ENCODE measurements around the gene CUX1.
"Not testable (repeated sequence)": the region's sequence is repeated elsewhere in the genome, so short reads cannot be mapped to it uniquely, and the experiment has no call there.

CUX1 gene

DNA sequence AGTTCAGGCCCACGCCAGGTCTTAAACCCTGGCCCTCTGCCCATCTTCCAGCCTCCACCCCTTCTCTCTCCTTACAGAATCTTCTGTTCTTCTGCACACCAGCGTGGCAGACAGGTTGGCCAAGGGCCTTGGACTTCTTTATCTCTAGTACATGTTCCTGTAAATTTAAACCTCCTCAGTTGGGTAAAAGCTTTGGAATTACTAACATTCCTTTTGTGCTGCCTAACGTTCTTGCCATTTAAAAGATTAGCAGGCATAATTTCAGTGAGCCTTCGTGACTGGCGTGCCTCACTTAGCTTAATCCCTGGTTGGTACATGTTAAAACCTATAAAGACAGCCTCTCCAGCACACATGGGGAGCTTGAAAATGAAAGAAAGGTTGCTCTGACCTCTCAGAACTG, 192.2 kb downstream of the CUX1 start:
- DNase-seq (ENCODE audit: low spot score): no peak

DNA sequence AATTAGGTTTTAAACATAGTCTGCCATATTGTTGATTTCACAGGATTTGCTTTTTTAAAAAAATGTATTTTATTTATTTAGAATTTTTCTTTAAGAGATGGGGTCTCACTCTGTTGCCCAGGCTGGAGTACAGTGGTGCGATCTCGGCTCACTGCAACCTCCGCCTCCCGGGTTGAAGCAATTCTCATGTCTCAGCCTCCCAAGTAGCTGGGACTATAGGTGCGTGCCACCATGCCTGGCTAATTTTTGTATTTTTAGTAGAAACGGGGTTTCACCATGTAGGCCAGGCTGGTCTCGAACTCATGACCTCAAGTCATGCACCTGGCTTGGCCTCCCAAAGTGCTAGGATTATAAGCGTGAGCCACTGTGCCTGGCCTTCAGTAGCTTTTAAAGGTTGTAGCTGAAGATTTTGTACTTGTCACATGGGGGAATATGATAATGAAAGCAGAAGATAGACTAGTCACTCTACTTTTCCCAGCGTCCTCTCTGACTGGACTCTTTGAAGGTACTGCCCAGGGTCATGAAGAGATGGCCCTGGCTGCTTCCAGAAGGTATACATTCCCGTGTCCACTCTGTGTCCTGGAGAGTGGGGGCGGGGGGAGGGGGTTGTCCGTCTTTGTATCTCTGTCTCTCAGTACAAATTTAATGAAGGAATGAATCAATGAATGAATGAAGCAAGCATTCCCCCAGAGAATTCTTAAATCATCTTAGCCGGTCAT, 194.8 kb downstream of the CUX1 start:
- not testable (repeated sequence) for DNase-seq (ENCODE audit: low spot score)

GRCh38 chr7:102012941-102013461, 195.6 kb downstream of the CUX1 start:
- DNase-seq (ENCODE audit: low spot score): no peak

DNA sequence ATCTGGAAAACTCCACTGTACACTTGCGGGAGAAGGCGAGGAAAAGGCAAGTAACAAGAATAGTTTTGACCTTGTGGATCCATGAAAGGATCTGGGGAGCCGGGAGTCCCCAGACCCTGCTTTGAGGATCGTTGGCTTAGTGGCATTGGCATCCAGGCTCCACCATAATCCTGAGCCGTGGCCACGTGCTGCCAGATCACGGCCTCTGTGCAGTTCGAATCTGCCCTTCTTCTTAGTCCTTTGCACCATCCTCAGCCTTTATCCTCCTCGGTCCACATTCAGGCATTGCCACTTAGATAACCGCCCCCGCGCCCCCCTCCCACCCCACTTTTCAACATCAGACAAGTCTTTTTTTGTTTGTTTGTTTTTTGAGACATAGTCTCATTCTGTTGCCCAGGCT, 201.4 kb downstream of the CUX1 start:
- no peak for DNase-seq (ENCODE audit: low spot score)

DNA sequence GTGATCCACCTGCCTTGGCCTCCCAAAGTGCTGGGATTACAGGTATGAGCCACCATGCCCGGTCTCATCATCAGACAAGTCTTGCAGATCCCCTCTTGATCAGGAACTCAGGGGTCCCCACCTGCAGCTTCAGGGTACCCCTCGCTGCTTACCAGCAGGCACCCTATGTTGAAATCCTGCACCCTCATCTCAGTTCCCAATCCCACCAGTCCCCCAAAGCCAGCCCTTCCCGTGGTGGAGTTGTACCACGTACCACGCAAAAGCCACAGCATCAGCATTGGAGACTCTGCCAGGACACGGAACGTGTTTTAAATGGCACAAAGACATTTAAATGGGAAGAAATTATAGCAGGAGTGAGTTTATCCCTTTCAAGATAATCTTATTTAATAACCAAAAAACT, 202.0 kb downstream of the CUX1 start:
- no peak for DNase-seq (ENCODE audit: low spot score)

GRCh38 chr7:102021841-102022618, 204.6 kb downstream of the CUX1 start:
- no peak for DNase-seq (ENCODE audit: low spot score)

GRCh38 chr7:102024005-102024768, 206.8 kb downstream of the CUX1 start:
- no peak for DNase-seq (ENCODE audit: low spot score)

DNA sequence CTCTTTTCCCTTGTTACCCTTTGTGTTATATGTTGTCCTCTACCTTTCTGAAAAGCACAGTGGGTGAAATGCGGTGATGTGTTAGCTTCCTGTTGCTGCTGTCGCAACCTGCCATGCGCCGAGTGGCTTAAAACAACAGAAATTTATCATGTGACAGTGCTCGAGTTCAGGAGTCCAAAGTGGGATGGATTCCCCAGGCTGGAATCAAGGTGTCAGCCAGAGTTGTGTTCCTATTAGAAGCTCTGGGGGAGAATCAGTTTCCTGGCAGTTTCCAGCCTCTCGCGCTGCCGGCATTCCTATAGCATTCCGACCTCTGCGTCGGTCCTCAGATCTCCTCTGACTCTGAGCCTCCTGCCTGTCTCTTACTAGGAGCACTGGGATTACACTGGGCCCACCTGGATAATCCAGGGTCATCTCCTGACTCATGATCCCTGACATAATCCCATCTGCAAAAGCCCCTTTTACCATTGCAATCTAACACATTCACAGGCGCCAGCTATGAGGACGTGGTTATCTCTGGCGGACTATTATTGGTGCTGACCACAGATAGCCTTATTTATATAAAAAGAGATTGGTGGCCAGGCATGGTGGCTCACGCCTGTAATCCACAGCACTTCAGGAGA, 207.5 kb downstream of the CUX1 start:
- no peak for DNase-seq (ENCODE audit: low spot score)

DNA sequence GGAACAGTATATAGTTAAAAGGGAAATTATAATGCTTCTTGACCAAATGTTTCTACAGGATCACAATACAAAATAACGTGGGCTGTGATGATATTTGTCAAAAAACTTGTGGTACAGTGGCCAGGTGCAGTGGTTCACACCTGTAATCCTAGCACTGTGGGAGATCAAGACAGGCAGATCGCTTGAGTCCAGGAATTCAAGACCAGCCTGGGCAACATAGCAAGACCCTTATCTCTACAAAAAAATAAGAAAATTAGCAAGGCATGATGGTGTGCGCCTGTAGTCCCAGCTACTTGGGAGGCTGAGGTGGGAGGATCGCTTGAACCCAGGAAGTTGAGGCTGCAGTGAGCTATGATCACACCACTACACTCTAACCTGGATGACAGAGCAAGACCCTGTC, 208.4 kb downstream of the CUX1 start:
- not testable (repeated sequence) for DNase-seq (ENCODE audit: low spot score)

DNA sequence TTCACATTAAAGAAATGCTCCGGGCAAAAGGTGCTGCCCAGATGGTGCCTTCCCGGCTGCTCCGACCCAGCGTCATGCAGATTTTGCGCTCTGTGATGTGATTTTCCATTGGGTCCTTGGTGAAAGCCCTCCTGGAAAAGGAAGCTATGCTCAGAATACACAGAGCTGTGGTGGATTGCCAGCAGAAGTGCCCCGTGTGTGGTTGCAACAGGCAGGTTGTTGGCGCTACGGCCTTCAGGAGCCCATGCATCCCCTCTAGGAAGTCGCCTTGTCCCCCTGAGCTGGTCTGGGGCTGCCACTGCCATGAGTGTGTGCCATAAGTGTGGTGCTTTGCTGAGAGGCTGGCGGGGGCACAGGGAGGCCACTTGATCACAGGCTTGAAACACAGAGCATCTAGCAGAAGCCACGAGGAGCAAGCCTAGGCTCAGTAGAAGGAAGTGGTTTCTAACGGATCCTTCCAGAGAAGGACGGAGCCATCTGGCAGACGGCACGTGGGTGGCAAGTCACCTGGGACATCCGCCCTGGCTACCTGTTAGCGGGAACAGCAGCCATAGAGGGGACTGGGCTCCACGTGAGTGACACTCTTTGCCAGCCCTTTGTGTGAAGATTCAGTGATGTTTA, 210.9 kb downstream of the CUX1 start:
- DNase-seq (ENCODE audit: low spot score): no peak

GRCh38 chr7:102029616-102030015, 212.2 kb downstream of the CUX1 start:
- DNase-seq (ENCODE audit: low spot score): no peak

- DNase-seq (ENCODE audit: low spot score): no peak
Measured at GRCh38 chr7:102030696-102031095, 213.3 kb downstream of the CUX1 start.

DNA sequence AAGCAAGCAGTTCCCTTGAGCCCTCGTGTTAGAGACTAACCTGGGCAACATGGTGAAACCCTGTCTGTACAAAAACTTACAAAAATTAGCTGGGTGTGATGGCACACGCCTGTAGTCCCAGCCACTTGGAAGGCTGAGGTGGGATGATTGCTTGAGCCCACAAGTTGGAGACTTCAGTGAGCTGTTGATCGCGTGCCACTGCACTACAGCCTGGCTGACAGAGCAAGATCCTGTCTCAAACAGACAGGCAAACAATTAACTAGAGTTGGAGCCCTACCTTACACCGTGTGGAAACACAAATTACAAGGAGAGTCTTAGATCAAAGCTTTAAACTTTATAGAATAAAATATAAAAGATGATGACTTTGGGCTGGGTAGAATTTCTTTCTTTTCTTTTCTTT, 219.5 kb downstream of the CUX1 start:
- no peak for DNase-seq (ENCODE audit: low spot score)

GRCh38 chr7:102039706-102040105, 222.3 kb downstream of the CUX1 start:
- no peak for DNase-seq (ENCODE audit: low spot score)

- no peak for DNase-seq (ENCODE audit: low spot score)
Measured at GRCh38 chr7:102040569-102040968, 223.1 kb downstream of the CUX1 start.

DNA sequence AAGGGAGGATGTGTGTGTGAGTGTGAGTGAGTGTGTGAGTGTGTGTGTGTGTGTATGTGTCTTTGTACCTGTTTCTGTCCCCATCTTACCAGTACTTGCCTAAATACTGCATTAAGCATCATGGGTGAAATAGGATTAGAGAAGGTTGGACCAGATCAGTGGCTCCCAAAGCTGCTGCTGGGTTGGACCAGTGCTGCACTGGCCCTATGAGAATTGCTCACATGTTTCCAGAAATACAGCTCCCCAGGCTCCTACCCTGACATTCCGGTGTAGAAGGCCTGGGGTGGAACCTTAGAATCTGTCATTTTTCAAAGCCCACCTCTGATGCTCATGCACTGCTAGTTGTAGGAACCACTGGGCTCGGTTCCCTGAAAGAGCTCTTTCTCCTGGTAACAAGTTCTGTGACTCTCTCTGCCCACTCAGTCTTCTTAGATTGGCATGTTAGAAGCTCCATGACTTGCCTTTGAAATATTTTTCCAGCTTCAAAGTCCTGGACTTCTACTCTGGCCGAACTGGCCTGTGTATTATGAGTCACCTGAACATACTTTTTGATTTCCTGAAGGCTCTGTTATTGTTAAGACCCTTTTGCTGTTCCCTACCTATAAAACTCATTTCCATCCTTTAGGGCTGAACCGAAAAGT, 224.7 kb downstream of the CUX1 start:
- no peak for DNase-seq (ENCODE audit: low spot score)

DNA sequence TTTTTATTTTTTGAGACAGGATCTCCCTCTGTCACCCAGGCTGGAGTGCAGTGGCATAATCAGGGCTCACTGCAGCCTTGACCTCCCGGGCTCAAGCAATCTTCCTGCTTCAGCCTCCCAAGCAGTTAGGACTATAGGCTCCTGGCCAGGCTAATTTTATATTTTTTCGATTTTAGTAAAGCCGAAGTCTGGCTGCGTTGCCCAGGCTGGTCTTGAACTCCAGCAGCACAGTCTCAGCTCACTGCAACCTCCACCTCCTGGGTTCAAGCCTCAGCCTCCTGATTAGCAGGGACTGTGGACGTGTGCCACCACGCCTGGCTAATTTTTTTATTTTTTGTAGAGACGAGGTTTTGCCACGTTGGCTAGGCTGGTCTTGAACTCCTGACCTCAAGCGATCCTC, 225.4 kb downstream of the CUX1 start:
- not testable (repeated sequence) for DNase-seq (ENCODE audit: low spot score)

- no peak for DNase-seq (ENCODE audit: low spot score)
Measured at GRCh38 chr7:102044641-102044983, 227.2 kb downstream of the CUX1 start.

DNA sequence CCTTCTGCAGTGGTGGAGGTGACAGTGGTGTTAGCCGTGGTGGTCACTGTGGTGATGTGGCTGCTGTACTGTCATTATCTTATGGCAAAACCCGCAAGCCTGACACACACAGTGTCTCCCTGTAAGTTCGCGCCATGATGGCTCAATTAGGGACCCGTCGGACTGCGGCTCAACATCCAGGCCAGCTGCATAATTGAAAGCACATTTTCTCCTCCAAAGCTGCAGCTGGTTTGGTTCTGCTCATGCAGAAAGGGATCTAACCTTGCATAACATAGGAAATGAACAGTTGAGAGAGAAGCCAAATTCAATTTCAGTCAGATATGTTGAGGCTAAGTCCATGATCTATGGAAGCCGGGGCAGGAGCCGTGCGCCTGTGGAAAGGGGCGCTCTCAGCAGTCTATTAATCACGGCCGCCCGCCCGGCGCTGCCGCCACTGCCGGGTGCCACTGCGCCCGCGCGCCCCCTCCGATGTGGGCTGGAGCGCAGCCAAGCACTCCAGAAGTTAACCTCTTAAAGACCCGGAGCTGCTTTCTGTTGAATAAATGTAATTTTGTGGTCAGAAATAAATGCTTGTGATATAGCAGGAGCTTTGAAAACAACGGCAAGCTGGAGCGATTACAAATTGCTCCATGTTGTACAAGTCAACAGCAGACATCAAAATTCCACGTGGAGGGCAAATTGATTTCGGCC, 227.7 kb downstream of the CUX1 start:
- no peak for DNase-seq (ENCODE audit: low spot score)

- no peak for DNase-seq (ENCODE audit: low spot score)
Measured at GRCh38 chr7:102045681-102046372, 228.4 kb downstream of the CUX1 start.
